Ascending aorta (tissue), 2 donors: ENCODE measurements around the gene CDV3. TPM values are rescaled to one million over a fixed set of nuclear protein-coding genes. Genes with fewer than 3 reads are reported as not detected.
A peak's percentile ranks its signal among the peaks of the same experiment; 100 is the strongest.

ENCODE experiments used
- DNase-seq, 2 donors: peaks; one replicate each; pipeline ENCODE4 v3.0.0-alpha.2; 2019; ENCODE audit warnings: low spot score in 2 of 2
- H3K27ac ChIP-seq, 2 donors: fragments of 200-600 bp; sonication (generic); one replicate each; pipeline ENCODE4 v1.5.1; 2016 to 2017; ENCODE audit warnings: mild to moderate bottlenecking in 1 of 2
- H3K27me3 ChIP-seq: fragments of 200-600 bp; sonication (generic); one replicate; pipeline ENCODE4 v1.5.1; 2017
- H3K36me3 ChIP-seq, 2 donors: fragments of 200-600 bp; sonication (generic); one replicate each; pipeline ENCODE4 v1.5.1; 2016
- H3K4me1 ChIP-seq, 2 donors: fragments of 200-600 bp; sonication (generic); one replicate each; pipeline ENCODE4 v1.5.1; 2016 to 2017; ENCODE audit warnings: mild to moderate bottlenecking in 1 of 2
- H3K4me3 ChIP-seq, 2 donors: fragments of 200-600 bp; sonication (generic); one replicate each; pipeline ENCODE4 v1.5.1; 2016 to 2017; ENCODE audit warnings: mild to moderate bottlenecking in 1 of 2
- H3K9me3 ChIP-seq, 2 donors: fragments of 200-600 bp; sonication (generic); one replicate each; pipeline ENCODE4 v1.5.1; 2016
- CTCF ChIP-seq, 3 experiments: fragments of 200-600 bp in 2 of 3; fragments of 450-650 bp in 1 of 3; sonication (generic) in 2 of 3; IDR thresholded peaks; one replicate each; pipeline ENCODE4 v1.5.1; 2016 to 2019; ENCODE audit warnings: antibody characterized with exemption in 3 of 3, mild to moderate bottlenecking in 1 of 3, moderate library complexity in 1 of 3
- intact Hi-C: fragments of 100-400 bp; cut with DNase I; formaldehyde crosslinking; loops from one replicate; pipeline ENCODE4 v1.15.1; 2023
- total RNA-seq: library from RNA; depleted of rRNA; stranded (reverse); fragments of >200 nt; gene quantifications from one replicate; pipeline ENCODE4 v1.1.0, GENCODE V29; 2016

CDV3 gene
- total RNA-seq, 1 donor from 2014 or later: 24.6 TPM

GRCh38 chr3:133563186-133563591 lies 10.3 kb upstream of the CDV3 start:
- no peak overlapping the region for H3K27ac ChIP-seq
- no peaks in the 10 kb centered on the region for H3K36me3 ChIP-seq
- no peaks in the 10 kb centered on the region for H3K9me3 ChIP-seq
- intact Hi-C loops: no loop called here
- no peak overlapping the region for H3K4me3 ChIP-seq
- DNase-seq: no peak
- no peaks in the 10 kb centered on the region for H3K4me1 ChIP-seq
- TF ChIP-seq CTCF (IDR thresholded peaks at IDR 0.05): no peak
- no peaks in the 10 kb centered on the region for H3K27me3 ChIP-seq

GRCh38 chr3:133563816-133564215 lies 9.7 kb upstream of the CDV3 start:
- intact Hi-C loops: no loop called here
- no peaks in the 10 kb centered on the region for H3K27me3 ChIP-seq
- DNase-seq: no peak
- H3K4me3 ChIP-seq: no peak overlapping the region
- no peaks in the 10 kb centered on the region for H3K9me3 ChIP-seq
- no peaks in the 10 kb centered on the region for H3K36me3 ChIP-seq
- H3K4me1 ChIP-seq: no peaks in the 10 kb centered on the region
- no peak overlapping the region for H3K27ac ChIP-seq
- TF ChIP-seq CTCF (IDR thresholded peaks at IDR 0.05): no peak

GRCh38 chr3:133568294-133569014 lies 5.0 kb upstream of the CDV3 start:
- H3K36me3 ChIP-seq: no peaks in the 10 kb centered on the region
- H3K27me3 ChIP-seq: no peaks in the 10 kb centered on the region
- peaks cover 8 to 23% of the 10 kb centered on the region in 2 donors for H3K4me1 ChIP-seq
- no peak overlapping the region for H3K4me3 ChIP-seq
- peak overlapping the region; percentile 5 to 83 for H3K27ac ChIP-seq
- TF ChIP-seq CTCF (IDR thresholded peaks at IDR 0.05): no peak
- intact Hi-C loops: loop anchor here (2.0 kb wide), 1 partner anchor 20 kb away; no protein-coding TSS in a partner anchor
- DNase-seq: no peak
- no peaks in the 10 kb centered on the region for H3K9me3 ChIP-seq

- no peak for TF ChIP-seq CTCF (IDR thresholded peaks at IDR 0.05)
- H3K4me3 ChIP-seq: no peak overlapping the region
- intact Hi-C loops: loop anchor here (5.0 to 10.0 kb wide), 6 partner anchors 92 to 1156 kb away; partner anchors contain the start of genes DNAJC13, TMEM108 and TOPBP1
Measured at GRCh38 chr3:133570139-133570936, 3.1 kb upstream of the CDV3 start.

GRCh38 chr3:133570937-133571320 lies 2.6 kb upstream of the CDV3 start:
- no peak for TF ChIP-seq CTCF (IDR thresholded peaks at IDR 0.05)
- Histone ChIP-seq H3K36me3 (peaks cover 0 to 3% of the 10 kb centered on the region in 2 donors), H3K27ac (peak overlapping the region; percentile 78 to 83), H3K4me1 (peaks cover 15 to 31% of the 10 kb centered on the region in 2 donors), H3K4me3 (no peak overlapping the region), H3K9me3 (no peaks in the 10 kb centered on the region), H3K27me3 (no peaks in the 10 kb centered on the region)
- intact Hi-C loops: loop anchor here (5.0 to 10.0 kb wide), 6 partner anchors 91 to 1156 kb away; partner anchors contain the start of genes DNAJC13, TMEM108 and TOPBP1
- no peak for DNase-seq

More at GRCh38 chr3:133570139-133570936, 3.1 kb upstream of the CDV3 start:
- H3K36me3 ChIP-seq: no peaks in the 10 kb centered on the region
- peaks cover 9 to 26% of the 10 kb centered on the region in 2 donors for H3K4me1 ChIP-seq
- no peaks in the 10 kb centered on the region for H3K27me3 ChIP-seq
- H3K27ac ChIP-seq: peak overlapping the region; percentile 78 to 83
- DNase-seq: peak in 1 of 2 donors; percentile 84
- no peaks in the 10 kb centered on the region for H3K9me3 ChIP-seq
